ENCODE results near the gene LMTK2. TPM values are rescaled to one million over a fixed set of nuclear protein-coding genes. Genes with fewer than 3 reads are reported as not detected.

LMTK2 gene
- total RNA-seq, 2 experiments from 2014 or later = 30.3 to 31.7 TPM

- no peaks in the 10 kb centered on the region for H3K27me3 Mint-ChIP-seq
- no peak overlapping the region for H3K27ac ChIP-seq (ENCODE audit: low read depth in 1 of 2, low read length in 2 of 2)
- no peak overlapping the region for H3K4me3 Mint-ChIP-seq
- DNase-seq (no peak), ATAC-seq (ENCODE audit: poor library complexity) (no peak)
- POLR2A ChIA-PET = interaction anchor here (1.5 to 2.0 kb wide), 2 partner anchors 35 to 146 kb away, joined by 5 to 8 read pairs; no protein-coding TSS in a partner anchor
- H3K36me3 Mint-ChIP-seq (ENCODE audit: low read depth) = peaks cover 28% of the 10 kb centered on the region
- H3K9me3 Mint-ChIP-seq = no peaks in the 10 kb centered on the region
- peaks cover 25% of the 10 kb centered on the region for H3K4me1 Mint-ChIP-seq (ENCODE audit: low read depth)
- no peak overlapping the region for H3K4me3 ChIP-seq (ENCODE audit: low read length)
- H3K9me3 ChIP-seq (ENCODE audit: control insufficient read depth in 1 of 2, insufficient read depth in 1 of 2, low read length in 2 of 2) = no peaks in the 10 kb centered on the region
- intact Hi-C loops (cut with DNase I, micrococcal nuclease) = loop anchor here (1.0 kb wide), 2 partner anchors 61 to 146 kb away; partner anchors contain the start of gene LMTK2 (in 2 of the 2)
- TF ChIP-seq, protein P1, sequence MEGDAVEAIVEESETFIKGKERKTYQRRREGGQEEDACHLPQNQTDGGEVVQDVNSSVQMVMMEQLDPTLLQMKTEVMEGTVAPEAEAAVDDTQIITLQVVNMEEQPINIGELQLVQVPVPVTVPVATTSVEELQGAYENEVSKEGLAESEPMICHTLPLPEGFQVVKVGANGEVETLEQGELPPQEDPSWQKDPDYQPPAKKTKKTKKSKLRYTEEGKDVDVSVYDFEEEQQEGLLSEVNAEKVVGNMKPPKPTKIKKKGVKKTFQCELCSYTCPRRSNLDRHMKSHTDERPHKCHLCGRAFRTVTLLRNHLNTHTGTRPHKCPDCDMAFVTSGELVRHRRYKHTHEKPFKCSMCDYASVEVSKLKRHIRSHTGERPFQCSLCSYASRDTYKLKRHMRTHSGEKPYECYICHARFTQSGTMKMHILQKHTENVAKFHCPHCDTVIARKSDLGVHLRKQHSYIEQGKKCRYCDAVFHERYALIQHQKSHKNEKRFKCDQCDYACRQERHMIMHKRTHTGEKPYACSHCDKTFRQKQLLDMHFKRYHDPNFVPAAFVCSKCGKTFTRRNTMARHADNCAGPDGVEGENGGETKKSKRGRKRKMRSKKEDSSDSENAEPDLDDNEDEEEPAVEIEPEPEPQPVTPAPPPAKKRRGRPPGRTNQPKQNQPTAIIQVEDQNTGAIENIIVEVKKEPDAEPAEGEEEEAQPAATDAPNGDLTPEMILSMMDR (IDR thresholded peaks at IDR 0.05) = no peak
- H3K27me3 ChIP-seq (ENCODE audit: control insufficient read depth in 1 of 2, insufficient read depth in 2 of 2, low read length in 2 of 2) = no peaks in the 10 kb centered on the region
- peak overlapping the region; percentile 30 for H3K27ac Mint-ChIP-seq
- peaks cover 22% of the 10 kb centered on the region for H3K36me3 ChIP-seq (ENCODE audit: insufficient read depth, low read length)
- H3K4me1 ChIP-seq (ENCODE audit: insufficient read depth, low read length) = no peaks in the 10 kb centered on the region
- CTCF ChIA-PET = interaction anchor here (1.5 to 2.4 kb wide), 5 partner anchors 13 to 146 kb away, joined by 4 to 39 read pairs (median 4); partner anchors contain the start of gene LMTK2
Measured at GRCh38 chr7:98167653-98168052, 61.0 kb downstream of the LMTK2 start.

GRCh38 chr7:98168181-98168903, 61.7 kb downstream of the LMTK2 start:
- Histone ChIP-seq H3K4me3 (ENCODE audit: low read length) (no peak overlapping the region), H3K4me1 (ENCODE audit: insufficient read depth, low read length) (no peaks in the 10 kb centered on the region), H3K27ac (ENCODE audit: low read depth in 1 of 2, low read length in 2 of 2) (no peak overlapping the region), H3K9me3 (ENCODE audit: control insufficient read depth in 1 of 2, insufficient read depth in 1 of 2, low read length in 2 of 2) (no peaks in the 10 kb centered on the region), H3K36me3 (ENCODE audit: insufficient read depth, low read length) (peaks cover 25% of the 10 kb centered on the region), H3K27me3 (ENCODE audit: control insufficient read depth in 1 of 2, insufficient read depth in 2 of 2, low read length in 2 of 2) (no peaks in the 10 kb centered on the region)
- Mint-ChIP-seq H3K27me3 (no peaks in the 10 kb centered on the region), H3K36me3 (ENCODE audit: low read depth) (peaks cover 30% of the 10 kb centered on the region), H3K27ac (peak overlapping the region; percentile 30), H3K4me1 (ENCODE audit: low read depth) (peaks cover 25% of the 10 kb centered on the region), H3K9me3 (no peaks in the 10 kb centered on the region), H3K4me3 (no peak overlapping the region)
- peak; percentile 32 to 86 (median 56) for DNase-seq
- TF ChIP-seq, protein P1 (IDR thresholded peaks at IDR 0.05) = peak; percentile 78
- peak; percentile 70 for ATAC-seq (ENCODE audit: poor library complexity)
- ChIA-PET POLR2A (interaction anchor here (0.7 to 2.0 kb wide), 3 partner anchors 34 to 147 kb away, joined by 3 to 8 read pairs (median 5); no protein-coding TSS in a partner anchor), CTCF (interaction anchor here (0.6 to 2.4 kb wide), 17 partner anchors 10 to 478 kb away, joined by 3 to 39 read pairs (median 4); partner anchors contain the start of gene LMTK2)
- intact Hi-C loops (cut with DNase I, micrococcal nuclease) = loop anchor here (1.0 kb wide), 2 partner anchors 62 to 147 kb away; partner anchors contain the start of gene LMTK2 (in 2 of the 2)

GRCh38 chr7:98168904-98169621, 62.4 kb downstream of the LMTK2 start:
- Histone ChIP-seq H3K36me3 (ENCODE audit: insufficient read depth, low read length) (peaks cover 25% of the 10 kb centered on the region), H3K27ac (ENCODE audit: low read depth in 1 of 2, low read length in 2 of 2) (no peak overlapping the region), H3K4me1 (ENCODE audit: insufficient read depth, low read length) (no peaks in the 10 kb centered on the region), H3K4me3 (ENCODE audit: low read length) (no peak overlapping the region), H3K9me3 (ENCODE audit: control insufficient read depth in 1 of 2, insufficient read depth in 1 of 2, low read length in 2 of 2) (no peaks in the 10 kb centered on the region), H3K27me3 (ENCODE audit: control insufficient read depth in 1 of 2, insufficient read depth in 2 of 2, low read length in 2 of 2) (no peaks in the 10 kb centered on the region)
- Mint-ChIP-seq H3K36me3 (ENCODE audit: low read depth) (peaks cover 30% of the 10 kb centered on the region), H3K9me3 (no peaks in the 10 kb centered on the region), H3K27ac (no peak overlapping the region), H3K27me3 (no peaks in the 10 kb centered on the region), H3K4me1 (ENCODE audit: low read depth) (peaks cover 25% of the 10 kb centered on the region), H3K4me3 (no peak overlapping the region)
- ATAC-seq (ENCODE audit: poor library complexity) = no peak
- TF ChIP-seq, protein P1 (IDR thresholded peaks at IDR 0.05) = no peak
- ChIA-PET CTCF (interaction anchor here (0.6 to 2.4 kb wide), 16 partner anchors 9 to 477 kb away, joined by 3 to 39 read pairs (median 4); partner anchors contain the start of gene LMTK2), POLR2A (interaction anchor here (0.7 to 2.0 kb wide), 3 partner anchors 33 to 148 kb away, joined by 3 to 8 read pairs (median 5); no protein-coding TSS in a partner anchor)
- intact Hi-C loops (cut with DNase I, micrococcal nuclease) = loop anchor here (1.0 kb wide), 2 partner anchors 63 to 148 kb away; partner anchors contain the start of gene LMTK2 (in 2 of the 2)
- no peak for DNase-seq

Data from CD4-positive, alpha-beta T cell (primary cell).